H1 (cell line): Measurements from ENCODE around the gene SMIM41. TPM values are rescaled to one million over a fixed set of nuclear protein-coding genes. Genes with fewer than 3 reads are reported as not detected.

Source experiments
- CTCF ChIA-PET: fragments of 300-600 bp; sonication (Branson Sonifier 250); formaldehyde crosslinking; loops from one replicate; lab custom pipeline; 2021; ENCODE audit not compliant: partially characterized antibody; lab: Charles Lee
- POLR2A ChIA-PET: fragments of 300-600 bp; sonication (Branson Sonifier 250); formaldehyde crosslinking; loops from one replicate; lab custom pipeline; 2021; ENCODE audit warnings: inconsistent platforms; ENCODE audit not compliant: partially characterized antibody; lab: Charles Lee
- DNase-seq, 2 experiments: peaks; one replicate each; pipeline versions ENCODE4 v3.0.0 to v3.0.0-alpha.2; 2010 to 2022; ENCODE audit warnings: low spot score in 2 of 2, low read depth in 1 of 2, mixed read lengths in 1 of 2
- FAIRE-seq: peaks from 2 replicates; lab custom pipeline; 2011; peaks lifted over from hg19 to GRCh38; lab: Jason Lieb, UNC
- H2AFZ ChIP-seq: 2 replicates; pipeline ENCODE4 v1.8.1; 2012; ENCODE audit warnings: low read length, inconsistent platforms
- H2AK5ac ChIP-seq: 2 replicates; pipeline ENCODE4 v1.6.1; 2013; ENCODE audit warnings: low read depth, low read length
- H2BK120ac ChIP-seq: replicated peaks from 2 replicates; pipeline ENCODE3; 2013; ENCODE audit warnings: low read depth, low read length, inconsistent platforms
- H2BK12ac ChIP-seq: 2 replicates; pipeline ENCODE4 v1.6.1; 2013; ENCODE audit warnings: low read depth, low read length
- H2BK15ac ChIP-seq: 2 replicates; pipeline ENCODE4 v1.6.1; 2013; ENCODE audit warnings: low read length
- H2BK20ac ChIP-seq: 2 replicates; pipeline ENCODE4 v1.6.1; 2013; ENCODE audit warnings: low read length
- H2BK5ac ChIP-seq: 2 replicates; pipeline ENCODE4 v1.6.1; 2013; ENCODE audit warnings: low read depth, low read length
- H3K14ac ChIP-seq: 2 replicates; pipeline ENCODE4 v1.6.1; 2013; ENCODE audit warnings: inconsistent platforms; ENCODE audit not compliant: insufficient read length
- H3K18ac ChIP-seq: 2 replicates; pipeline ENCODE4 v1.6.1; 2013; ENCODE audit warnings: low read length; ENCODE audit errors: extremely low read depth
- H3K23ac ChIP-seq: 2 replicates; pipeline ENCODE4 v1.6.1; 2013; ENCODE audit warnings: inconsistent platforms; ENCODE audit not compliant: insufficient read length
- H3K23me2 ChIP-seq: 2 replicates; pipeline ENCODE4 v1.6.1; 2013; ENCODE audit warnings: low read depth, low read length
- H3K27ac ChIP-seq: 2 replicates; pipeline ENCODE4 v1.6.1; 2011; ENCODE audit warnings: low read depth, low read length, inconsistent platforms
- H3K27me3 ChIP-seq, 4 experiments: replicated peaks in 1 of 4; 1 replicate in 1 of 4; 2 replicates in 3 of 4; pipeline versions ENCODE4 v1.6.1 to v1.8.1; 2011 to 2013; ENCODE audit warnings: low read length in 3 of 4, mild to moderate bottlenecking in 3 of 4, inconsistent platforms in 2 of 4, mixed read lengths in 2 of 4, moderate library complexity in 1 of 4; ENCODE audit not compliant: control insufficient read depth in 3 of 4, insufficient read depth in 3 of 4; ENCODE audit errors: extremely low read depth in 1 of 4
- H3K36me3 ChIP-seq, 4 experiments: 2 replicates each; pipeline versions ENCODE4 v1.6.1 to v1.8.1; 2011 to 2013; ENCODE audit warnings: mild to moderate bottlenecking in 4 of 4, low read length in 3 of 4, moderate library complexity in 2 of 4, control low read depth in 1 of 4, inconsistent platforms in 1 of 4; ENCODE audit not compliant: insufficient read depth in 4 of 4, control insufficient read depth in 2 of 4
- H3K4ac ChIP-seq: replicated peaks from 2 replicates; pipeline ENCODE3; 2013; ENCODE audit warnings: low read length, low read depth, mixed read lengths, inconsistent platforms; ENCODE audit not compliant: insufficient read length
- H3K4me1 ChIP-seq, 4 experiments: replicated peaks in 1 of 4; 1 replicate in 1 of 4; 2 replicates in 3 of 4; pipeline versions ENCODE4 v1.6.1 to v1.8.1; 2011 to 2013; ENCODE audit warnings: low read length in 3 of 4, inconsistent platforms in 2 of 4, mixed read lengths in 1 of 4; ENCODE audit not compliant: insufficient read depth in 4 of 4, control insufficient read depth in 3 of 4
- H3K4me2 ChIP-seq, 2 experiments: 2 replicates each; pipeline versions ENCODE4 v1.6.1 to v1.8.1; 2011 to 2013; ENCODE audit warnings: low read depth in 2 of 2, low read length in 2 of 2, control low read depth in 1 of 2, inconsistent platforms in 1 of 2, mild to moderate bottlenecking in 1 of 2; ENCODE audit not compliant: insufficient read depth in 1 of 2
- H3K4me3 ChIP-seq, 4 experiments: fragments of 200-600, 300-600 bp in 1 of 4; sonication (generic), shearing (Covaris generic), sonication (Bioruptor Twin) in 1 of 4; 2 replicates each; pipeline versions ENCODE4 v1.5.1 to v1.8.1; 2011 to 2016; ENCODE audit warnings: low read length in 4 of 4, low read depth in 3 of 4, control low read depth in 2 of 4, inconsistent platforms in 2 of 4, mild to moderate bottlenecking in 2 of 4, mixed read lengths in 1 of 4, moderate library complexity in 1 of 4; ENCODE audit not compliant: insufficient read depth in 2 of 4; ENCODE audit errors: extremely low read depth in 1 of 4
- H3K56ac ChIP-seq: replicated peaks from 2 replicates; pipeline ENCODE3; 2013; ENCODE audit warnings: low read depth, mild to moderate bottlenecking, mixed read lengths, low read length, inconsistent platforms; ENCODE audit not compliant: insufficient read length
- H3K79me1 ChIP-seq: 2 replicates; pipeline ENCODE4 v1.6.1; 2013; ENCODE audit warnings: low read depth, low read length, control low read depth
- H3K79me2 ChIP-seq, 2 experiments: 2 replicates each; pipeline versions ENCODE4 v1.6.1 to v1.8.1; 2012 to 2013; ENCODE audit warnings: low read length in 2 of 2, mild to moderate bottlenecking in 2 of 2, inconsistent platforms in 1 of 2; ENCODE audit not compliant: insufficient read depth in 2 of 2, control insufficient read depth in 1 of 2
- H3K9ac ChIP-seq, 4 experiments: replicated peaks in 1 of 4; 1 replicate in 1 of 4; 2 replicates in 3 of 4; pipeline versions ENCODE4 v1.6.1 to v1.8.1; 2011 to 2013; ENCODE audit warnings: low read depth in 3 of 4, low read length in 3 of 4, control low read depth in 2 of 4, mild to moderate bottlenecking in 2 of 4, moderate library complexity in 2 of 4, inconsistent platforms in 1 of 4; ENCODE audit errors: extremely low read depth in 1 of 4
- H3K9me3 ChIP-seq, 2 experiments: 2 replicates each; pipeline versions ENCODE4 v1.6.1 to v1.8.1; 2012 to 2013; ENCODE audit warnings: mild to moderate bottlenecking in 2 of 2, moderate library complexity in 2 of 2, control low read depth in 1 of 2, inconsistent platforms in 1 of 2, low read depth in 1 of 2, low read length in 1 of 2, mixed read lengths in 1 of 2; ENCODE audit not compliant: insufficient read depth in 2 of 2
- H4K20me1 ChIP-seq, 2 experiments: replicated peaks in 1 of 2; 2 replicates each; pipeline versions ENCODE3 to v1.8.1; 2011 to 2013; ENCODE audit warnings: inconsistent platforms in 2 of 2, low read length in 2 of 2, mild to moderate bottlenecking in 1 of 2; ENCODE audit not compliant: insufficient read depth in 2 of 2, control insufficient read depth in 1 of 2
- H4K5ac ChIP-seq: 2 replicates; pipeline ENCODE4 v1.6.1; 2013; ENCODE audit warnings: low read length, low read depth, mixed read lengths, inconsistent platforms; ENCODE audit not compliant: insufficient read length
- H4K8ac ChIP-seq: 2 replicates; pipeline ENCODE4 v1.8.0; 2013; ENCODE audit warnings: mild to moderate bottlenecking, moderate library complexity, low read length, inconsistent platforms; ENCODE audit not compliant: insufficient read depth; ENCODE audit errors: extremely low read depth
- H4K91ac ChIP-seq: replicated peaks from 2 replicates; pipeline ENCODE3; 2013; ENCODE audit warnings: low read length, mixed read lengths, inconsistent platforms; ENCODE audit not compliant: insufficient read length
- ATF2 ChIP-seq: IDR thresholded peaks from 2 replicates; pipeline ENCODE4 v1.6.1; 2012; ENCODE audit warnings: low read length, inconsistent platforms
- CBX8 ChIP-seq: fragments of 300-800, 300-1000 bp; sonication (generic); IDR thresholded peaks from 2 replicates; pipeline ENCODE4 v1.7.1; 2016; ENCODE audit warnings: low read depth, low read length, borderline replicate concordance
- CREB1 ChIP-seq: IDR thresholded peaks from 2 replicates; pipeline ENCODE4 v1.6.1; 2012; ENCODE audit warnings: inconsistent platforms
- EGR1 ChIP-seq: IDR thresholded peaks from 2 replicates; pipeline ENCODE4 v1.6.1; 2011; ENCODE audit warnings: low read depth, low read length, borderline replicate concordance
- RBBP5 ChIP-seq: IDR thresholded peaks from 2 replicates; pipeline ENCODE4 v1.7.1; 2012; ENCODE audit warnings: low read depth, mild to moderate bottlenecking, inconsistent platforms, low read length, moderate library complexity, borderline replicate concordance
- SAP30 ChIP-seq: fragments of 300-600 bp; sonication (generic); IDR thresholded peaks from 2 replicates; pipeline ENCODE4 v1.7.1; 2012; ENCODE audit warnings: low read length, moderate library complexity, mild to moderate bottlenecking, inconsistent platforms; ENCODE audit not compliant: insufficient read depth, insufficient replicate concordance
- SUZ12 ChIP-seq: fragments of 200-600 bp; sonication (generic); IDR thresholded peaks from 2 replicates; pipeline ENCODE4 v1.6.1; 2012; ENCODE audit warnings: mild to moderate bottlenecking, inconsistent platforms, low read length, moderate library complexity, mixed read lengths
- TEAD4 ChIP-seq: IDR thresholded peaks from 2 replicates; pipeline ENCODE4 v1.6.1; 2012; ENCODE audit warnings: low read depth, low read length, inconsistent platforms, mixed read lengths
- WGBS, 2 experiments: shearing (Covaris generic) in 1 of 2; methylation state at CpG; one replicate each; pipeline versions ENCODE4 v1.1.6 to v1.1.7; 2013 to 2015; ENCODE audit warnings: low lambda C conversion rate in 2 of 2, mixed read lengths in 2 of 2, inconsistent platforms in 1 of 2, low coverage in 1 of 2, missing lambda C conversion rate in 1 of 2; ENCODE audit not compliant: insufficient replicate concordance in 2 of 2, insufficient coverage in 1 of 2, insufficient read length in 1 of 2; ENCODE audit errors: extremely low coverage in 1 of 2, missing lambda C conversion rate in 1 of 2; 5-methylcytosine and 5-hydroxymethylcytosine counted together
- polyA plus RNA-seq, 7 experiments: library from polyadenylated mRNA; depleted of rRNA in 3 of 7; stranded (reverse) in 5 of 7; unstranded in 2 of 7; fragments of >200 nt in 5 of 7; fragments of 200-250 nt in 2 of 7; gene quantifications; 1 replicate in 5 of 7; 2 replicates in 1 of 7; 4 replicates in 1 of 7; pipeline versions ENCODE4 v1.2.1 to v1.2.3, GENCODE V29; 2011 to 2013; ENCODE audit warnings: missing spikeins in 2 of 7, mixed read lengths in 2 of 7
- total RNA-seq: library from RNA; stranded (reverse); fragmentation: NEBNext Ultra II Directional; extraction: Animal tissue kit (Norgen Biotek cat#: 25700); gene quantifications from 2 replicates; pipeline ENCODE4 v1.2.1, GENCODE V29; 2021

Gene SMIM41
- total and polyA plus RNA-seq, 2 of the 8 experiments (the other 6 are each of a cell fraction or from before 2014, with no cell fraction given) = 0.28 to 0.98 TPM

- ChIA-PET CTCF (interaction anchor here (0.6 to 34.1 kb wide), 15 partner anchors 9 to 937 kb away, joined by 3 to 1022 read pairs (median 6); partner anchors contain the start of genes ATG101 and TAMALIN), POLR2A (interaction anchor here (0.6 to 3.2 kb wide), 19 partner anchors 8 to 201 kb away, joined by 3 to 38 read pairs (median 4); partner anchors contain the start of genes ATG101 and SMIM41)
- Histone ChIP-seq H3K9me3 (no peaks in the 10 kb centered on the region), H3K9ac (peak within 1 kb of the TSS; percentile 35 to 64 (median 58); a peak in 6 of 7 replicates), H3K79me1 (no peaks in the 10 kb centered on the region; the same call in 1 of the 2 replicates), H2AFZ (no peak within 1 kb of the TSS), H2AK5ac (peak within 1 kb of the TSS; percentile 41; the same call in 1 of the 2 replicates), H3K4me1 (peaks cover 0 to 19% (median 9%) of the 10 kb centered on the region in 4 experiments; a peak in 6 of 7 replicates), H3K27me3 (peaks cover 4 to 44% (median 36%) of the 10 kb centered on the region in 4 experiments), H3K4me2 (peak within 1 kb of the TSS; percentile 80 to 99), H4K20me1 (peaks cover 4 to 31% of the 10 kb centered on the region in 2 experiments), H3K23ac (no peak within 1 kb of the TSS), H2BK5ac (peak within 1 kb of the TSS; percentile 44; the same call in 1 of the 2 replicates), H3K23me2 (peaks cover 14% of the 10 kb centered on the region), H3K56ac (no peak within 1 kb of the TSS), H3K14ac (no peak within 1 kb of the TSS), H3K18ac (no peak within 1 kb of the TSS; the same call in none of the 2 replicates), H2BK12ac (peak within 1 kb of the TSS; percentile 60; the same call in 1 of the 2 replicates), H2BK120ac (no peak within 1 kb of the TSS), H3K4ac (peak within 1 kb of the TSS; percentile 69), H4K5ac (no peak within 1 kb of the TSS), H3K4me3 (peak within 1 kb of the TSS; percentile 44 to 72 (median 64)), H2BK15ac (0 out of 2 replicates have a peak within 1 kb of the TSS, but pooled peaks have one; percentile 61), H3K27ac (no peak within 1 kb of the TSS), H3K79me2 (no peaks in the 10 kb centered on the region), H4K8ac (peak within 1 kb of the TSS; percentile 79), H4K91ac (no peak within 1 kb of the TSS), H3K36me3 (peaks cover 0 to 5% (median 0%) of the 10 kb centered on the region in 4 experiments; a peak in 1 of 8 replicates), H2BK20ac (no peak within 1 kb of the TSS)
- DNase-seq = peak in 1 of 2 experiments; percentile 87
- no peak for FAIRE-seq
- WGBS, 2 experiments = 2% methylated on average over 42 of the region's 77 CpGs; no CpG with 5 or more reads in 1 of the 2 experiments
- TF ChIP-seq EGR1 (0 out of 2 replicates have a peak, but pooled peaks have one; percentile 23), ATF2 (no peak), RBBP5 (0 out of 2 replicates have a peak, but pooled peaks have one; percentile 47), SUZ12 (0 out of 2 replicates have a peak, but pooled peaks have one; percentile 29), SAP30 (no peak), CREB1 (peak; percentile 81), TEAD4 (peak; percentile 91), CBX8 (no peak)
Measured at GRCh38 chr12:52050758-52051541, 28.6 kb upstream of the SMIM41 start, which contains the start of gene NR4A1. Gene NR4A1 (plus strand): TSS chr12:52051442. CDS start chr12:52054329, 2,887 bp downstream.
